ENCODE results near the gene TSPAN33. TPM values are rescaled to one million over a fixed set of nuclear protein-coding genes. Genes with fewer than 3 reads are reported as not detected.

The TSPAN33 gene
- polyA plus RNA-seq, 1 donor (not counting 4 experiments of a cell fraction or from before 2014, with no cell fraction given) = 0.93 TPM

- Histone ChIP-seq H3K27me3 (ENCODE audit: control insufficient read depth, extremely low read depth, insufficient read depth, low read length) (peaks cover 42% of the 10 kb centered on the region), H3K4me2 (ENCODE audit: control insufficient read depth, extremely low read depth, insufficient read depth, low read depth, low read length) (no peak overlapping the region), H4K20me1 (ENCODE audit: control insufficient read depth, extremely low read depth, insufficient read depth, low read length) (no peaks in the 10 kb centered on the region), H3K9ac (ENCODE audit: control insufficient read depth, extremely low read depth, insufficient read depth, low read length) (no peak overlapping the region), H3K4me3 (ENCODE audit: control insufficient read depth in 2 of 3, extremely low read depth in 1 of 3, insufficient read depth in 2 of 3, low read depth in 1 of 3, low read length in 3 of 3) (no peak overlapping the region), H3K36me3 (ENCODE audit: control insufficient read depth in 2 of 2, extremely low read depth in 1 of 2, insufficient read depth in 2 of 2, low read length in 2 of 2) (no peaks in the 10 kb centered on the region), H3K79me2 (ENCODE audit: control insufficient read depth, insufficient read depth, low read length) (no peaks in the 10 kb centered on the region), H2AFZ (ENCODE audit: control insufficient read depth, low read length) (no peak overlapping the region), H3K27ac (ENCODE audit: control insufficient read depth, insufficient read depth, low read length) (no peak overlapping the region), H3K4me1 (ENCODE audit: control insufficient read depth, extremely low read depth, insufficient read depth, low read length) (peaks cover 4% of the 10 kb centered on the region), H3K9me3 (ENCODE audit: control insufficient read depth, low read depth, low read length) (no peaks in the 10 kb centered on the region), H3K9me1 (ENCODE audit: control insufficient read depth, extremely low read depth, insufficient read depth, low read length) (no peaks in the 10 kb centered on the region)
- TF ChIP-seq CTCF (optimal IDR thresholded peaks at IDR 0.05 in 1 of 3, IDR thresholded peaks at IDR 0.05 in 1 of 3, conservative IDR thresholded peaks at IDR 0.05 in 1 of 3; ENCODE audit: extremely low read depth in 1 of 3, insufficient read depth in 2 of 3, low read length in 3 of 3) (no peak), EZH2 (IDR thresholded peaks at IDR 0.05; ENCODE audit: low read length) (no peak)
- FAIRE-seq (no peak), DNase-seq (ENCODE audit: low read depth, low spot score) (no peak)
- dilution Hi-C loops (cut with MboI; ENCODE audit: extremely low pct_ligation_motif_present, low sequenced_read_pairs) = no loop called here
Observed at GRCh38 chr7:129146237-129146979, 1.9 kb downstream of the TSPAN33 start.

GRCh38 chr7:129147731-129148130 is 3.2 kb downstream of the TSPAN33 start:
- no peak for FAIRE-seq
- H3K9me1 ChIP-seq (ENCODE audit: control insufficient read depth, extremely low read depth, insufficient read depth, low read length) = no peaks in the 10 kb centered on the region
- H3K4me3 ChIP-seq (ENCODE audit: control insufficient read depth in 2 of 3, extremely low read depth in 1 of 3, insufficient read depth in 2 of 3, low read depth in 1 of 3, low read length in 3 of 3) = no peak overlapping the region
- DNase-seq (ENCODE audit: low read depth, low spot score) = no peak
- H3K9me3 ChIP-seq (ENCODE audit: control insufficient read depth, low read depth, low read length) = no peaks in the 10 kb centered on the region
- TF ChIP-seq CTCF (optimal IDR thresholded peaks at IDR 0.05 in 1 of 3, IDR thresholded peaks at IDR 0.05 in 1 of 3, conservative IDR thresholded peaks at IDR 0.05 in 1 of 3; ENCODE audit: extremely low read depth in 1 of 3, insufficient read depth in 2 of 3, low read length in 3 of 3) = no peak
- TF ChIP-seq EZH2 (IDR thresholded peaks at IDR 0.05; ENCODE audit: low read length) = no peak
- H3K4me1 ChIP-seq (ENCODE audit: control insufficient read depth, extremely low read depth, insufficient read depth, low read length) = peaks cover 4% of the 10 kb centered on the region
- H4K20me1 ChIP-seq (ENCODE audit: control insufficient read depth, extremely low read depth, insufficient read depth, low read length) = no peaks in the 10 kb centered on the region
- H3K9ac ChIP-seq (ENCODE audit: control insufficient read depth, extremely low read depth, insufficient read depth, low read length) = no peak overlapping the region
- H3K79me2 ChIP-seq (ENCODE audit: control insufficient read depth, insufficient read depth, low read length) = no peaks in the 10 kb centered on the region
- no peak overlapping the region for H3K4me2 ChIP-seq (ENCODE audit: control insufficient read depth, extremely low read depth, insufficient read depth, low read depth, low read length)
- no peak overlapping the region for H3K27ac ChIP-seq (ENCODE audit: control insufficient read depth, insufficient read depth, low read length)
- no peaks in the 10 kb centered on the region for H3K36me3 ChIP-seq (ENCODE audit: control insufficient read depth in 2 of 2, extremely low read depth in 1 of 2, insufficient read depth in 2 of 2, low read length in 2 of 2)
- dilution Hi-C loops (cut with MboI; ENCODE audit: extremely low pct_ligation_motif_present, low sequenced_read_pairs) = no loop called here
- peaks cover 42% of the 10 kb centered on the region for H3K27me3 ChIP-seq (ENCODE audit: control insufficient read depth, extremely low read depth, insufficient read depth, low read length)
- no peak overlapping the region for H2AFZ ChIP-seq (ENCODE audit: control insufficient read depth, low read length)

Measured in keratinocyte (primary cell).